ENCODE results near the gene RAB17.

The RAB17 gene

DNA sequence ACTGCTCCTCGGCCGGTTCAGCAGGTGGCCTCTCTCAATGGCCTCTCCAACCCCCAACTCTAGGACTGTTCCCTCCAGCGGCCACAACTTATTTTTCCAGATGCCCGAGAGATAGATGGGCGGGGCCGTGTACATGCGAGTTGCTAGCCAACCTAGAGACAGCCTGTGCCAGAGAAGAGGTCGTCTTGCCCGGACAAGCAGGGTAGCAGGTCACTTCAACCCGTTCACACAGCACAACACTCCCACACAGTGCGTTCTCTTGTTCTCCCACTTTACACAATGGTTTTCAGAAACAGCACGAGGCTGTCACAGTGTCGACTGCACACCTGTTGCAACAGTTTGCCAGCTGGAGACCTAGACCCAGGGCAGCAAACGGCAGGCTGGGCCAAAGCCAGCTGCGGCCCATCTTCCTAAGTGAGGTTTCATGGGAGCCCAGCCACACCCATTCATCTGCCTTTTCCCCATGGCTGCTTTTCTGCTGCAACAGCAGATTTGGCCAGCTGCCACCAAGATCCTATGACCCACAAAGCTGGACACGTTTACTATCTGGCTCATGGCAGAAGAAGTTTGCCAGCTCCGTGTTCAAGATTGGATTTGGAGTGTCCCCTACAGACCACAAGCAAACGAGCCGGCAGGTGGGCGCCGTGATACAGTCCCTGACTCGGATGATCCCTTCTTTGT, 31.4 kb downstream of the RAB17 start:
- DNase-seq (ENCODE audit: extremely low spot score) = no peak
- ChIA-PET CTCF (interaction anchor here (0.7 to 1.0 kb wide), 2 partner anchors 13 to 46 kb away, joined by 3 read pairs; no protein-coding TSS in a partner anchor), POLR2A (no interaction called here)
- no peak for TF ChIP-seq ELF4 (IDR thresholded peaks at IDR 0.05)
- no peak for TF ChIP-seq NFRKB (IDR thresholded peaks at IDR 0.05)
- no peak for TF ChIP-seq SP1 (IDR thresholded peaks at IDR 0.05)
- no peak for TF ChIP-seq ARNT (IDR thresholded peaks at IDR 0.05)
- TF ChIP-seq L3MBTL2 (conservative IDR thresholded peaks at IDR 0.05) = no peak
- no peak for TF ChIP-seq FOXM1 (IDR thresholded peaks at IDR 0.05; ENCODE audit: borderline replicate concordance)
- no peak for TF ChIP-seq CTBP1 (IDR thresholded peaks at IDR 0.05; ENCODE audit: borderline replicate concordance)
- TF ChIP-seq ZNF384 (IDR thresholded peaks at IDR 0.05) = no peak
- no peak for TF ChIP-seq BHLHE40 (IDR thresholded peaks at IDR 0.05; ENCODE audit: borderline replicate concordance)
- TF ChIP-seq LEF1 (IDR thresholded peaks at IDR 0.05; ENCODE audit: borderline replicate concordance) = no peak
- no peak for TF ChIP-seq FOXK2 (IDR thresholded peaks at IDR 0.05)

DNA sequence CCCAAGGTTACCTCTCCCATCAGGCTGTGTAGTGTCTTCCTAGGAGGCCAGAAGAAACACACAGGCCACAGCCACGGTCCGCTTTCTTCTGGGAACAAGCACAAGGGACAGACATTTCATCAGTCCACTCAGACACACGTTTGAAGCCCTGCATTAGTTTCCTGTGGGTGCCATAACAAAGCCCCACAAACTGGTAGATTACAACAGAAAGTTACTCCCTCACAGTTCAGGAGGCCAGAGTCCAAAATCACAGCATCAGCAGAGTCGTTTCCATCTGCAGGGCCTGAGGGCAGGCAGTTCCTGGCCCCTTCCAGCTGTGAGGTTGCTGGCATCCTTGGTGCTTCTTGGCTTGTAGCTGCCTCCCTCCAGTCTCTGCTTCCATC, 32.9 kb downstream of the RAB17 start:
- no peak for DNase-seq (ENCODE audit: extremely low spot score)
- ChIA-PET CTCF (interaction anchor here (0.8 kb wide), 1 partner anchor 100 kb away, joined by 3 read pairs; no protein-coding TSS in a partner anchor), POLR2A (no interaction called here)
- TF ChIP-seq SP1 (IDR thresholded peaks at IDR 0.05) (no peak), ARNT (IDR thresholded peaks at IDR 0.05) (no peak), LEF1 (IDR thresholded peaks at IDR 0.05; ENCODE audit: borderline replicate concordance) (no peak), L3MBTL2 (conservative IDR thresholded peaks at IDR 0.05) (no peak), FOXM1 (IDR thresholded peaks at IDR 0.05; ENCODE audit: borderline replicate concordance) (no peak), HDGF (IDR thresholded peaks at IDR 0.05; ENCODE audit: borderline replicate concordance) (no peak), NFRKB (IDR thresholded peaks at IDR 0.05) (no peak), CTBP1 (IDR thresholded peaks at IDR 0.05; ENCODE audit: borderline replicate concordance) (no peak), FOXK2 (IDR thresholded peaks at IDR 0.05) (no peak), FOXA1 (IDR thresholded peaks at IDR 0.05) (no peak)
- TF ChIP-seq, protein P1, sequence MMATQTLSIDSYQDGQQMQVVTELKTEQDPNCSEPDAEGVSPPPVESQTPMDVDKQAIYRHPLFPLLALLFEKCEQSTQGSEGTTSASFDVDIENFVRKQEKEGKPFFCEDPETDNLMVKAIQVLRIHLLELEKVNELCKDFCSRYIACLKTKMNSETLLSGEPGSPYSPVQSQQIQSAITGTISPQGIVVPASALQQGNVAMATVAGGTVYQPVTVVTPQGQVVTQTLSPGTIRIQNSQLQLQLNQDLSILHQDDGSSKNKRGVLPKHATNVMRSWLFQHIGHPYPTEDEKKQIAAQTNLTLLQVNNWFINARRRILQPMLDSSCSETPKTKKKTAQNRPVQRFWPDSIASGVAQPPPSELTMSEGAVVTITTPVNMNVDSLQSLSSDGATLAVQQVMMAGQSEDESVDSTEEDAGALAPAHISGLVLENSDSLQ (IDR thresholded peaks at IDR 0.05) = no peak

DNA sequence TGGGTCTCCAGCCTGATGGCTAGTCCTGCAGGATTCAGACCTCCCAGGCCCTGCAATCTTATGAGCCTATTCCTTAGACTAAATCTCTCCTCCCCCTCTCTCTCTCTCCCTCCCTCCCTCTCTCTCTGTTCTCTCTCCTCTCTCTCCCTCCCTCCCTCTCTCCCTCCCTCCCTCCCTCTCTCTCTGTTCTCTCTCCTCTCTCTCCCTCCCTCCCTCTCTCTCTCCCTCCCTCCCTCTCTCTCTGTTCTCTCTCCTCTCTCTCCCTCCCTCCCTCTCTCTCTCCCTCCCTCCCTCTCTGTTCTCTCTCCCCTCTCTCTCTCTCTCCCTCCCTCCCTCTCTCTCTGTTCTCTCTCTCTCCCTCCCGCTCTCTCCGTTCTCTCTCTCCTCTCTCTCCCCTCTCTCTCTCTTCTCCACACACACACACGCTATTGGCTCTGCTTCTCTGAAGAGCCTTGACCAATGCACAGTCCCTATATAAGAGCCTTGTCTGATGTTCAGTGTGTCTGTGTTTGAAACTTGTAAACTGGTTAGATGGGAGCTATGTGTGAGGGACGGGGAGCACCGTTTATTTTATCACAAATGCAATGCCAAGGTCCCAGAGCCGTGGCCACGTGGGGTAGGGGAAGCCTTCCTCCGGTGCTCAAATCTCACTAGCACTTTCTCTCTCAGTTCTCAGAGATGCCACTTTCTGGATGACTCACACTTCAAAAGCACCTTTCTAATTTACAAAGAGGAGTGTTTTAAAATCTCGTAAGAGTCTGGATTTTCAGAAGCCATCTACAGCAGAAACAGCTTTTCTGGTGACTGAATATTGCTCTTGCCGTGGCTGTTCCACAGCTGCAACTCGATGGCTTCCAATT, 33.5 kb downstream of the RAB17 start:
- no peak for TF ChIP-seq BHLHE40 (IDR thresholded peaks at IDR 0.05; ENCODE audit: borderline replicate concordance)
- no peak for TF ChIP-seq FOXA1 (IDR thresholded peaks at IDR 0.05)
- no peak for TF ChIP-seq HDGF (IDR thresholded peaks at IDR 0.05; ENCODE audit: borderline replicate concordance)
- no peak for TF ChIP-seq ZNF384 (IDR thresholded peaks at IDR 0.05)
- TF ChIP-seq SUZ12 (IDR thresholded peaks at IDR 0.05) = no peak
- TF ChIP-seq FOXK2 (IDR thresholded peaks at IDR 0.05) = no peak
- no peak for TF ChIP-seq ELF4 (IDR thresholded peaks at IDR 0.05)
- no peak for TF ChIP-seq ARNT (IDR thresholded peaks at IDR 0.05)
- TF ChIP-seq NFRKB (IDR thresholded peaks at IDR 0.05) = no peak
- TF ChIP-seq, protein P1 (IDR thresholded peaks at IDR 0.05) = no peak
- TF ChIP-seq CTBP1 (IDR thresholded peaks at IDR 0.05; ENCODE audit: borderline replicate concordance) = no peak
- no peak for TF ChIP-seq L3MBTL2 (conservative IDR thresholded peaks at IDR 0.05)
- no peak for TF ChIP-seq FOXM1 (IDR thresholded peaks at IDR 0.05; ENCODE audit: borderline replicate concordance)
- no peak for TF ChIP-seq LEF1 (IDR thresholded peaks at IDR 0.05; ENCODE audit: borderline replicate concordance)
- TF ChIP-seq TARDBP (IDR thresholded peaks at IDR 0.05) = no peak
- DNase-seq (ENCODE audit: extremely low spot score) = no peak
- ChIA-PET POLR2A (no interaction called here), CTCF (no interaction called here)

DNA sequence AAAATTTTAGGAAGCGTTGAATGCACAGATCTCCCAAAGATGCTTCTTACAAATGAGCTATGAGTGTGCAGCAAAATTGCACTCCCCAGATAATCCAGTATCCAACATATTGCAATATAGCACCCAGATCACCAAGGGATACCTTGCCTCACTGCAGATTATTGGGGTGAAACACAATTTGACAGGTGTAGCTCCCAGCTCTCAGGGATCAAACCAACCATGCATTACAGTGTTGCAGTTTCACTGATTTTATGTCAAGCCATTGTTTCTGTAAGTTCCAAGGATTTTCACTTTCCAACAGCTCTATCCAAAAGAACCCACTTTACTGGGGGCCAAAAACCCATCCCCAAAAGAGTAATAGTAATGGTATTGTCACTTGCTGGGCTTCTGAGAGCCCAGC, 35.0 kb downstream of the RAB17 start:
- TF ChIP-seq L3MBTL2 (conservative IDR thresholded peaks at IDR 0.05) (no peak), LEF1 (IDR thresholded peaks at IDR 0.05; ENCODE audit: borderline replicate concordance) (no peak), FOXM1 (IDR thresholded peaks at IDR 0.05; ENCODE audit: borderline replicate concordance) (no peak), ARNT (IDR thresholded peaks at IDR 0.05) (no peak), CTBP1 (IDR thresholded peaks at IDR 0.05; ENCODE audit: borderline replicate concordance) (no peak), SP1 (IDR thresholded peaks at IDR 0.05) (no peak), ZNF384 (IDR thresholded peaks at IDR 0.05) (no peak), FOXA1 (IDR thresholded peaks at IDR 0.05) (no peak), FOXK2 (IDR thresholded peaks at IDR 0.05) (no peak), ELF4 (IDR thresholded peaks at IDR 0.05) (no peak), BHLHE40 (IDR thresholded peaks at IDR 0.05; ENCODE audit: borderline replicate concordance) (no peak), SUZ12 (IDR thresholded peaks at IDR 0.05) (no peak), TARDBP (IDR thresholded peaks at IDR 0.05) (no peak), HDGF (IDR thresholded peaks at IDR 0.05; ENCODE audit: borderline replicate concordance) (no peak), NFRKB (IDR thresholded peaks at IDR 0.05) (no peak)
- TF ChIP-seq, protein P1 (IDR thresholded peaks at IDR 0.05) = no peak
- ChIA-PET CTCF (interaction anchor here (1.2 kb wide), 1 partner anchor 16 kb away, joined by 3 read pairs; no protein-coding TSS in a partner anchor), POLR2A (no interaction called here)
- DNase-seq (ENCODE audit: extremely low spot score) = no peak

DNA sequence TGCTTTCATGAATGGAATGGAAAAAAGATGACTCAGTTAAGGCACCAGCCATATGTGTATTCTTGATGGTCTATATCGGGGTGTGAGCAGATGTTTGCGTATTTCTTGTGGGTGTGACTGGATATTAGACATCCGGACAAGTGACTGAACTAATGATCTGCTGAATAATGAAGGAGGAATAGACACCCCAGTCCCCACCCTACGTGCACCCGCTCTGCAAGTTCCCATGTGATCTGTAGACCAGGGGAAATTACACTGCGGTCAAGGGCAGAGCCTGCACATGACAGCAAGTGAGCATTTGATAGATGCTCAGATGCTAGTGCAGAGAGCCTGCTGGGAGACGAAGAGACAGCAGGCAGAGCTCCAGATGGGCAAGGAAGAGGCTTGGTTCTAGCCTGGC, 36.6 kb downstream of the RAB17 start:
- DNase-seq (ENCODE audit: extremely low spot score) = no peak
- TF ChIP-seq HDGF (IDR thresholded peaks at IDR 0.05; ENCODE audit: borderline replicate concordance) (no peak), ELF4 (IDR thresholded peaks at IDR 0.05) (no peak), FOXA1 (IDR thresholded peaks at IDR 0.05) (no peak)
- ChIA-PET POLR2A (no interaction called here), CTCF (no interaction called here)
